Neural progenitor cell (in vitro differentiated cells): Measurements from ENCODE around the gene ESPN. TPM values are rescaled to one million over a fixed set of nuclear protein-coding genes. Genes with fewer than 3 reads are reported as not detected.

Experiments
- DNase-seq: peaks from one replicate; pipeline ENCODE4 v3.0.0-alpha.2; 2016; ENCODE audit warnings: low spot score
- H2AFZ ChIP-seq: fragments of 200-600 bp; sonication (generic); replicated peaks from 2 replicates; pipeline ENCODE4 v1.6.1; 2016; ENCODE audit warnings: antibody characterized with exemption
- H3F3A ChIP-seq: fragments of 200-600 bp; sonication (generic); 2 replicates; pipeline ENCODE4 v1.6.1; 2016; ENCODE audit warnings: antibody characterized with exemption, low read depth
- H3K27ac ChIP-seq: fragments of 200-600 bp; sonication (generic); 2 replicates; pipeline ENCODE4 v1.5.1; 2016; ENCODE audit warnings: mild to moderate bottlenecking
- H3K27me3 ChIP-seq: fragments of 200-600 bp; sonication (generic); 2 replicates; pipeline ENCODE4 v1.6.1; 2016; ENCODE audit warnings: mild to moderate bottlenecking, moderate library complexity
- H3K36me3 ChIP-seq: fragments of 200-600 bp; sonication (generic); 2 replicates; pipeline ENCODE4 v1.5.1; 2016
- H3K4me1 ChIP-seq: fragments of 200-600 bp; sonication (generic); 2 replicates; pipeline ENCODE4 v1.6.1; 2016; ENCODE audit warnings: mixed run types
- H3K4me2 ChIP-seq: fragments of 200-600 bp; sonication (generic); 2 replicates; pipeline ENCODE4 v1.6.1; 2016
- H3K4me3 ChIP-seq: fragments of 200-600 bp; sonication (generic); 2 replicates; pipeline ENCODE4 v1.5.1; 2016
- H3K79me2 ChIP-seq: fragments of 200-600 bp; sonication (generic); 2 replicates; pipeline ENCODE4 v1.6.1; 2016; ENCODE audit warnings: low read depth
- H3K9ac ChIP-seq: fragments of 200-600 bp; sonication (generic); 2 replicates; pipeline ENCODE4 v1.6.1; 2016
- H3K9me3 ChIP-seq: fragments of 200-600 bp; sonication (generic); 2 replicates; pipeline ENCODE4 v1.5.1; 2016; ENCODE audit warnings: low read depth
- H4K20me1 ChIP-seq: fragments of 200-600 bp; sonication (generic); 2 replicates; pipeline ENCODE4 v1.6.1; 2016; ENCODE audit warnings: low read depth
- H3K27ac Mint-ChIP-seq: 3 replicates; pipeline ENCODE4 v1.8.0; 2021; ENCODE audit warnings: mixed read lengths
- H3K27me3 Mint-ChIP-seq: 2 replicates; pipeline ENCODE4 v1.8.0; 2022; ENCODE audit warnings: low read depth, mild to moderate bottlenecking, inconsistent platforms, moderate library complexity, mixed read lengths; ENCODE audit not compliant: insufficient read depth
- H3K36me3 Mint-ChIP-seq: 3 replicates; pipeline ENCODE4 v1.8.0; 2021; ENCODE audit warnings: mixed read lengths
- H3K4me1 Mint-ChIP-seq: 3 replicates; pipeline ENCODE4 v1.8.0; 2021; ENCODE audit warnings: mixed read lengths
- H3K4me3 Mint-ChIP-seq: 3 replicates; pipeline ENCODE4 v1.8.0; 2021; ENCODE audit warnings: mild to moderate bottlenecking, moderate library complexity, mixed read lengths
- H3K9me3 Mint-ChIP-seq: 3 replicates; pipeline ENCODE4 v1.8.0; 2020; ENCODE audit warnings: mixed read lengths
- EZH2 ChIP-seq: fragments of 200-600 bp; sonication (generic); IDR thresholded peaks from 2 replicates; pipeline ENCODE4 v1.6.1; 2017; ENCODE audit warnings: antibody characterized with exemption, mild to moderate bottlenecking, moderate library complexity
- EZH2phosphoT487 ChIP-seq: fragments of 200-600 bp; sonication (generic); IDR thresholded peaks from 2 replicates; pipeline ENCODE4 v1.6.1; 2017; ENCODE audit warnings: antibody characterized with exemption
- total RNA-seq: library from RNA; depleted of rRNA; stranded (reverse); fragments of >200 nt; gene quantifications from 2 replicates; pipeline ENCODE4 v1.2.3, GENCODE V29; 2015; ENCODE audit warnings: low replicate concordance
- TF ChIP-seq, protein P1 (sequence below): fragments of 200-600 bp; sonication (generic); IDR thresholded peaks from 2 replicates; pipeline ENCODE4 v1.5.1; 2017; ENCODE audit warnings: antibody characterized with exemption, mild to moderate bottlenecking

The ESPN gene
- total RNA-seq, 1 donor from 2014 or later: 7.1 TPM

GRCh38 chr1:6475381-6476133, 51.0 kb downstream of the ESPN start:
- H3K9me3 ChIP-seq: no peaks in the 10 kb centered on the region
- peaks cover 2% of the 10 kb centered on the region for H3K36me3 Mint-ChIP-seq
- DNase-seq: peak; percentile 72
- H2AFZ ChIP-seq: no peak overlapping the region
- peaks cover 7% of the 10 kb centered on the region for H3K4me1 ChIP-seq
- H3K4me2 ChIP-seq: no peak overlapping the region
- no peaks in the 10 kb centered on the region for H3K9me3 Mint-ChIP-seq
- no peak overlapping the region for H3K9ac ChIP-seq
- peaks cover 11% of the 10 kb centered on the region for H3K27me3 ChIP-seq
- H3K79me2 ChIP-seq: no peaks in the 10 kb centered on the region
- H3K4me3 ChIP-seq: no peak overlapping the region
- H3K27ac Mint-ChIP-seq: no peak overlapping the region
- H3K36me3 ChIP-seq: no peaks in the 10 kb centered on the region
- no peak overlapping the region for H3K4me3 Mint-ChIP-seq
- H3K27ac ChIP-seq: no peak overlapping the region
- peaks cover 2% of the 10 kb centered on the region for H3K27me3 Mint-ChIP-seq
- peaks cover 10% of the 10 kb centered on the region for H3K4me1 Mint-ChIP-seq
- H3F3A ChIP-seq: no peaks in the 10 kb centered on the region
- H4K20me1 ChIP-seq: peaks cover 2% of the 10 kb centered on the region
- TF ChIP-seq, protein P1, sequence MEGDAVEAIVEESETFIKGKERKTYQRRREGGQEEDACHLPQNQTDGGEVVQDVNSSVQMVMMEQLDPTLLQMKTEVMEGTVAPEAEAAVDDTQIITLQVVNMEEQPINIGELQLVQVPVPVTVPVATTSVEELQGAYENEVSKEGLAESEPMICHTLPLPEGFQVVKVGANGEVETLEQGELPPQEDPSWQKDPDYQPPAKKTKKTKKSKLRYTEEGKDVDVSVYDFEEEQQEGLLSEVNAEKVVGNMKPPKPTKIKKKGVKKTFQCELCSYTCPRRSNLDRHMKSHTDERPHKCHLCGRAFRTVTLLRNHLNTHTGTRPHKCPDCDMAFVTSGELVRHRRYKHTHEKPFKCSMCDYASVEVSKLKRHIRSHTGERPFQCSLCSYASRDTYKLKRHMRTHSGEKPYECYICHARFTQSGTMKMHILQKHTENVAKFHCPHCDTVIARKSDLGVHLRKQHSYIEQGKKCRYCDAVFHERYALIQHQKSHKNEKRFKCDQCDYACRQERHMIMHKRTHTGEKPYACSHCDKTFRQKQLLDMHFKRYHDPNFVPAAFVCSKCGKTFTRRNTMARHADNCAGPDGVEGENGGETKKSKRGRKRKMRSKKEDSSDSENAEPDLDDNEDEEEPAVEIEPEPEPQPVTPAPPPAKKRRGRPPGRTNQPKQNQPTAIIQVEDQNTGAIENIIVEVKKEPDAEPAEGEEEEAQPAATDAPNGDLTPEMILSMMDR: peak; percentile 95
- TF ChIP-seq EZH2phosphoT487 (no peak), EZH2 (no peak)

DNA sequence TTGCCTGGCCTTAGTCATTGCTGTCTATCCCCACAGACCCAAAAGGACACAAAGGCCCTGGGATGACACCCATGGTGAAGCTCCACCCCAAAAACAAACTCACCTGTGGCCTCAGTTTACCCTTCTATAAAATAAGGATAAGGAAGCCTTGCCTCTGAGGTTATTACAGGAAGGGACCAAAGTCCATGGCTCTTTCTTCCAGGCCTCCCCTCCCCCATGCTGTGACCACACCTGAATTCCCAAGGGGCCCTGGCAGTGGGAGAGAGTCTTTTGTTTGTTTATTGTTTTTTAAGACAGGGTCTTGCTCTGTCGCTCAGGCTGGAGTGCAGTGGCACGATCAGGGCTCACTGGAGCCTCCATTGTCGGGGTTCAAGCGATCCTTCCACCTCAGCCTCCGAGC, 51.9 kb downstream of the ESPN start:
- Histone ChIP-seq H3K9ac (no peak overlapping the region), H3K27me3 (peaks cover 2% of the 10 kb centered on the region), H3K4me3 (no peak overlapping the region), H4K20me1 (peaks cover 2% of the 10 kb centered on the region), H3K27ac (no peak overlapping the region), H3K36me3 (no peaks in the 10 kb centered on the region), H3K4me2 (no peak overlapping the region), H3K79me2 (no peaks in the 10 kb centered on the region), H3F3A (no peaks in the 10 kb centered on the region), H3K9me3 (no peaks in the 10 kb centered on the region), H2AFZ (no peak overlapping the region), H3K4me1 (peaks cover 7% of the 10 kb centered on the region)
- H3K27me3 Mint-ChIP-seq: peaks cover 2% of the 10 kb centered on the region
- H3K4me3 Mint-ChIP-seq: no peak overlapping the region
- peaks cover 2% of the 10 kb centered on the region for H3K36me3 Mint-ChIP-seq
- no peak for TF ChIP-seq EZH2
- no peak for TF ChIP-seq EZH2phosphoT487
- TF ChIP-seq, protein P1: no peak
- no peak for DNase-seq
- peaks cover 10% of the 10 kb centered on the region for H3K4me1 Mint-ChIP-seq
- no peaks in the 10 kb centered on the region for H3K9me3 Mint-ChIP-seq
- no peak overlapping the region for H3K27ac Mint-ChIP-seq

GRCh38 chr1:6477039-6477820, 52.7 kb downstream of the ESPN start:
- no peak for DNase-seq
- H3K27ac Mint-ChIP-seq: peak overlapping the region; percentile 78
- TF ChIP-seq EZH2 (no peak), EZH2phosphoT487 (no peak)
- TF ChIP-seq, protein P1: no peak

More at GRCh38 chr1:6477039-6477820, 52.7 kb downstream of the ESPN start:
- no peak overlapping the region for H2AFZ ChIP-seq
- H3K27ac ChIP-seq: peak overlapping the region; percentile 29
- H3K4me1 ChIP-seq: peaks cover 7% of the 10 kb centered on the region
- no peak overlapping the region for H3K4me3 Mint-ChIP-seq
- no peaks in the 10 kb centered on the region for H3K27me3 Mint-ChIP-seq
- H3K27me3 ChIP-seq: no peaks in the 10 kb centered on the region
- H3K4me3 ChIP-seq: no peak overlapping the region
- H3K36me3 ChIP-seq: no peaks in the 10 kb centered on the region
- H3K9ac ChIP-seq: no peak overlapping the region
- peaks cover 10% of the 10 kb centered on the region for H3K4me1 Mint-ChIP-seq
- no peak overlapping the region for H3K4me2 ChIP-seq
- peaks cover 2% of the 10 kb centered on the region for H4K20me1 ChIP-seq
- H3F3A ChIP-seq: no peaks in the 10 kb centered on the region
- no peaks in the 10 kb centered on the region for H3K79me2 ChIP-seq
- H3K36me3 Mint-ChIP-seq: peaks cover 2% of the 10 kb centered on the region
- no peaks in the 10 kb centered on the region for H3K9me3 ChIP-seq
- H3K9me3 Mint-ChIP-seq: no peaks in the 10 kb centered on the region
